Stimulated activated CD8-positive, alpha-beta memory T cell treated with anti-CD3 and anti-CD28 coated beads, Interleukin-4, amount 100 ng/mL, for 4 hours (primary cell): ENCODE data around the gene IL15.
A peak's percentile ranks its signal among the peaks of the same experiment; 100 is the strongest.
"Not testable (repeated sequence)": the region's sequence is repeated elsewhere in the genome, so short reads cannot be mapped to it uniquely, and the experiment has no call there.

Source experiments
- DNase-seq, 2 donors: peaks; one replicate each; pipeline ENCODE4 v3.0.0-alpha.2; 2020; ENCODE audit warnings: low read depth in 2 of 2, low spot score in 1 of 2

The IL15 gene, protein sequence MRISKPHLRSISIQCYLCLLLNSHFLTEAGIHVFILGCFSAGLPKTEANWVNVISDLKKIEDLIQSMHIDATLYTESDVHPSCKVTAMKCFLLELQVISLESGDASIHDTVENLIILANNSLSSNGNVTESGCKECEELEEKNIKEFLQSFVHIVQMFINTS

DNA sequence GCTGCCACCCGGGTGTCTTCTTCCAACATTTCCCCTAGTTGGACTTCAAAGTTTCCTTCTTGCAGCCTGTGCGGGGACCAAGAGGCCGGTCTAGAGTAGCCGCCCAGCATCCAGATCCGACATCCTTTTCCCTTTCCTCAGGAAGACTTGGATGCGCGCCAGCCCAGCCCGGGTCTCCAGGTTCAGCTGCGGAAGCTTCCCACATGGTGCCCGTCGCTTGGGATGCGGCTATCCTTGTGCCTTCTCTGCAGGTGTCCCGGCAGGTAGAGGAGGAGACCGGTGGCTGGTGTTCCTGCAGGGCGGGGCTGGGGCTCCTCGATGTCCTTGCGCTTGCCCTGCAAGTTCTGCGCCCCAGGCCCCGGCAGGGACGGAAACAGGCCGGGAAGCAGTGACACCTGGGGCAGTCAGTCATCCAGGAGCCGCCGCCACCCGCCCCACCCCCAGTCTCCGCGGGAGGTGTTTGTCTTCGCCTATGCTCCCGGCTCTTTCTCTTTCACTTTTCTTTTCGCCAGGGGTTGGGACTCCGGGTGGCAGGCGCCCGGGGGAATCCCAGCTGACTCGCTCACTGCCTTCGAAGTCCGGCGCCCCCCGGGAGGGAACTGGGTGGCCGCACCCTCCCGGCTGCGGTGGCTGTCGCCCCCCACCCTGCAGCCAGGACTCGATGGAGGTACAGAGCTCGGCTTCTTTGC, at the start of gene IL15:
IL15 (plus strand) TSS at position 502 of the 689 bp plus-strand sequence. CDS start 82,882 bp downstream, outside the sequence.
- DNase-seq = peak; percentile 26 to 51

DNA sequence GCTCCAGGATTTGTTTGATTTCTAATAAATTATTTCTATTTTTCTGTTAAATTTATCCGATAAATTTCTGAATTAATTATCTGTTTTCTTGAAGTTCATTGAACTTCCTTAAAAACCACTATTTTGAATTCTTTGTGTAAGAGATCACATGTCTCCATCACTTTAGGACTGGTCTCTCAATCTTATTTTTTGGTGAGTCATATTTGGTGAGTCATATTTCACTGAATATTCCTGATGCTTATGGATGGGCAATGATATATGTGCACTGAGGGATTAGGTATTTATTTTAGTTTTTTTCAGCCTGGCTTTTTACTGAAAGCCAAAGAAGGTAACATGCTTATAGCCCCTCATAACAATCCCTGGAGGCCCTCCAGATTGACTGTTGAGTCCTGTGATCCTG, 48.5 kb upstream of the IL15 start:
- no peak for DNase-seq

DNA sequence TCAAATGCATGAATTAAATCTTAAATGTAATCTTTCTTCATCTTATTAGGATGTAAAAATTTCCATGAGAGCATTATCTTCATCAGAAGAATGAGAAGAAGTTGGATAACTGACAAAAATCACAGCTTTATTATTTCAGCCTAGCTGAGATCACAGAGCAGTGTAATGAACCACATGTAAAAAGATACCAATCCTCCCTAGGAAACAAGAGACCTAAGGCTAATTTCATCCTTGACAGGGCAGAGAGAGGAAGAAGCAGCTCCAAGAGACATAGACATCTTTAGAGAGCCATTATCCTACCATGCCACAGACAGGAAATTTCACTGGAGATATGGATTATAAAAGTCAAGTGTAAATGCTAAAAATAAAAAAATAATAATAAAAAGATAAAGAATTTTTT, 40.9 kb upstream of the IL15 start:
- DNase-seq = no peak

DNA sequence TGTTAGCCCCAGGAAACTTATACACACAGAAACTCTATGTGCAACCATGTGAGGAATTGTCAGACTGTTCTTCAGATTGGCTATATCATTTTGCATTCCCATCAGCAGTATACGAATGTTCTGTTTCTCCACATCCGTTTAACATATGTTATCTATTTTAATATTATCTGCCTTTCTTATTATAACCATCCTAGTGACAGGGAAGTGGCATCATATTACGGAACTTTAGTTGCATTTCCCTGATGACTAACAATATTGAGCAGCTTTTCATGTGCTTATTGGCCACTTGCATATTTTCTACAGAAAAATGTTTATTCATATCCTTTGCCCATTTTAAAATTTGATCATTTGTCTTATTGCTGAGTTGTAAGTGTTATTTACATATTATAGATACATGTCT, 36.5 kb upstream of the IL15 start:
- no peak for DNase-seq

DNA sequence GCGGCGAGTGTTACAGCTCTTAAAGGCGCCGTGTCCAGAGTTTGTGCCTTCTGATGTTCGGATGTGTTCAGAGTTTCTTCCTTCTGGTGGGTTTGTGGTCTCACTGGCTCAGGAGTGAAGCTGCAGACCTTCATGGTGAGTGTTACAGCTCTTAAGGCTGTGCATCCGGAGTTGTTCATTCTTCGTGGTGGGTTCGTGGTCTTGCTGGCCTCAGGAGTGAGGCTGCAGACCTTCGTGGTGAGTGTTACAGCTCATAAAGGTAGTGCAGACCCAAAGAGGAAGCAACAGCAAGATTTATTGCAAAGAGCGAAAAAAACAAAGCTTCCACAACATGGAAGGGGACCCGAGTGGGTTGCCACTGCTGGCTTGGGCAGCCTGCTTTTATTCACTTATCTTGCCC, 31.7 kb upstream of the IL15 start:
- not testable (repeated sequence) for DNase-seq

DNA sequence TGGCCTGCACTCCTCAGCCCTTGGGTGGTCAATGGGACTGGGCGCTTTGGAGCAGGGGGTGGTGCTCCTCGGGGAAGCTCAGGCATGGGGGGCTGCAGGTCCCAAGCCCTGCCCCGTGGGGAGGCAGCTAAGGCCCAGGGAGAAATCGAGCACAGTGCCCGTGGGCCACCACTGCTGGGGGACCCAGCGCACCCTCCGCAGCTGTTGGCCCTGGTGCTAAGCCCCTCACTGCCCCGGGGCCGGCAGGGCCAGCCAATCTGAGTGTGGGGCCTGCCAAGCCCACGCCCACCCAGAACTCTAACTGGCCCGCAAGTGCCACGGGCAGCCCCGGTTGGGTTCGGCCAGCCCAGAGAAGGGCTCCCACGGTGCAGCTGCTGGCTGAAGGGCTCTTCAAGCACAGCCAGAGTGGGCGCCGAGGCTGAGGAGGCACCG, 30.9 kb upstream of the IL15 start:
- no peak for DNase-seq

DNA sequence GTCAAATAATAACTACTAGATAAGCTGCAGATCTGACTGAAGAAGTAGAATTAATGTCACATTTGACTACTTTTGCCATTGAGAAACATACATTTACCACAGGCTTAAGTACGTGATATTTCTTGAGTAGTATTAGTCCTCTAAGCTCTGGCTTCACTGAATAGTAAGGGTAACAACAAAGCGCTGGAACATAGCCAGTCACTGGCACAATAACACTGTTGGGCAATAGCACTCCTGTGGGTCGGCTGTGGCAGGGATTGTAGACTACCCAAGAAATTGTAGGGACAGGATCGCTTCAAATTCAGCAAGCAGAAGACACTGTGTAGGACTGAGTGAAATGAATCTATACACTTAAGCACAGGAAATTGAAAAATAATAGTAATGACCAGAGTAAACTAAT, 27.1 kb upstream of the IL15 start:
- no peak for DNase-seq

DNA sequence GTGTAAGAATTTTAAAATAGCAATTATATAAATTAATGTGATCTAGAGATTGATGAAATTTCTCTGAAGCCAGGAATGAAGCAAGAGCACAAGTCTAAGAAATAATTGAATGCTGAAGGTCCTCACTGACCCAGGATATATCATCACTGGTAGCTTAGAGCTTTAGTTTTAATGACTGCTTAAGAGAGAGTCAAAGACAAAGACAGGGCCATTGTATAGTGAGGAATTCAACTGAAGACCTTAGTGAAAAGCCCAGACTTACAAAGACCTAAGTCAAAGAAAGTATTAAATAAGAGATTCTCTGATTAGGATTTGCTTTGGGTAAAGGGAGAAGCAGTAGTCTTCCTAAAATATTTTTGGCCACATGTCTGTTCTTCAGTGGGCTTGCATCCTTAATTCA, 26.0 kb upstream of the IL15 start:
- no peak for DNase-seq

DNA sequence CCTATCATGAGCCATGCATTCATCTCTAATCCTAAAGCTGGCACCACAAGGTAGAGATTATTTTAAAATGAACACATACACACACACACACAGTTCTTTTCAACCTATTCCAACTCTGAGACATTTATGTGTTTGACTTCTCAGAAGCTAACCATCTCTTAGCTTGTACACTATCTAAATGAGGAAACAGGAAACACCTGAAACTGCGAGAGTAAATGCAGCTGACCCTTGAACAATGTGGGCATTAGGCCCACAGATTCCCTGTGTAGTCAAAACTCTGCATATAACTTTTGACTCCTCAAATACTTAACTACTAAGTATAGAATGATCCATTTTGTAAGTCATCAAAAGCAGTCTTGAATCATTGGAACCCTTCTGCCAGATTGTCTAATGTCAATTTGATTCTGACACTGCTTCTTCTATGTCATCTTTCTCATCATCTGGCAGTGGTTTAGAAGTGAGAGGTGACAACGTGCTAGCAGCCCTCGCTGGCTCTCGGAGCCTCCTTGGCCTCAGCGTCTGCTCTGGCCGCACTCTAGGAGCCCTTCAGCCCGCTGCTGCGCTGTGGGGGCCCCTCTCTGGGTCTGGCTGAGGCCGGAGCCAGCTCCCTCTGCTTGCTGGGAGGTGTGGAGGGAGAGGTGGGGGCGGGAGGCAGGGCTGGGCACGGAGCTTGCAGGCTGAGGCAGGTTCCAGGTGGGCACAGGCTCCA, 21.4 kb upstream of the IL15 start:
- DNase-seq = no peak

DNA sequence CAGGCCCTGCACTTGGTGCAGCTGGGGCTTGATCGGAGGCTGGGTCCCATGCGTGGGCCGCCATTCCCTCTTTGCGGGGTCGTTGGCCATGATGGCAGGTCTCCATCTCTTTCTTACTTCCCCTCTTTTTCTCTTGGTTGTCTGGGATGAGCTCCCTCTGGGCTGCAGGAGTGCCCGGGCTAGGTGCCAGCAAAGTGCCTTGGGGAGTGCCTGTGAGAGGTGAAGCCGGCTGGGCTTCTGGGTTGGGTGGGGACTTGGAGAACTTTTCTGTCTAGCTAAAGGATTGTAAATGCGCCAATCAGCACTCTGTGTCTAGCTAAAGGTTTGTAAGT, 20.8 kb upstream of the IL15 start:
- DNase-seq = not testable (repeated sequence)

DNA sequence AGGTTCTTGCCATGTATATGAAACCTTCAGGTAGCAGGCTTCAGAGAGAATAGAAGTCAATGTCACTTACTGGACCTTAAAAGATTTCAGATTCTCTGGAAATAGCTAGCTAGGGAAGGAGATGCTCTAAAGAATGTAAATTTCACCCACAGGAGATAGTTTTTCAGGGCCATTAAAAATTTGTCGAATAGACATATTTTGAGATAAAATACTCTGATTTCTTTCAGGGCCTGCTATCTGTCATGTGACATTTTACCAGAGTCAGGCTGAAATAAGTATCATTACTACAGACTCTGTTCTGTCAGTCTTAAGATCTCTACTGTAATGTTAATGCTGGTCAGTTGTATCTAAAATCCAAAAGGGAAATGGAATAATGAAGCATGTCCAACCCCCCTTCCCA, 15.7 kb upstream of the IL15 start:
- no peak for DNase-seq

DNA sequence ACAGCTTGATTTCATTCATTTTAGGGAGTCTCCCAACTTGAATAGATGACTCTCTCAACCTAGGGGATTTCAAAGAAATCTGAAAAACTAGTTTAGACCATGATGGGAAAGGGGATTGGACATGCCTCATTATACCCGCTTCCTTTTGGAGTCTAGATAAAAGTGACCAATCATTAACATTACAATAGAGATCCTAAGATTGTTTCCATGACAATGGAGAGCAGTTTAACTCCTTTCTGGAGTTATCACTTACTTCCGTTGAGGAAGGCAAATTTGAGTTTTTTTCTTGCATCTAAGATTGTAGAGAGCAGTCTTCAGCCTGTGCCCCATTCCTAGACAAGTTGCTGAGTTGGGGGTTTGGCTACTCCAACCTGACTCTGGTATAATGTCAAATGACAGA, 11.4 kb upstream of the IL15 start:
- DNase-seq = no peak

DNA sequence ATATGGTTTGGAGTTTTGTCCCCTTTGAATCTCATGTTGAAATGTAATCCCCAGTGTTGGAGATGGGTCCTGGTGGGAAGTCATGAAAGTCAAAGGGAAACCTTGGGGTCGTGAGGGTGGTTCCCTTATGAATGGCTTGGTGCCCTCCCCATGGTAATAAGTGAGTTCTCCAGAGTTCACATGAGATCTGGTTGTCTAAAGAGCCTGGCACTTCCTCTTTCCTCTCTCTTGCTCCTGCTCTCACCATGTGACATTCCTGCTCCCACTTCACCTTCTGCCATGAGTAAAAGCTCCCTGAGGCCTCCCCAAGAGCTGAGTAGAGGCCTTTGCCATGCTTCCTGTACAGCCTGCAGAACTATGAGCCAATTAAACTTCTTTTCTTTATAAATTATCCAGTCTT, 5.5 kb upstream of the IL15 start:
- DNase-seq = no peak

DNA sequence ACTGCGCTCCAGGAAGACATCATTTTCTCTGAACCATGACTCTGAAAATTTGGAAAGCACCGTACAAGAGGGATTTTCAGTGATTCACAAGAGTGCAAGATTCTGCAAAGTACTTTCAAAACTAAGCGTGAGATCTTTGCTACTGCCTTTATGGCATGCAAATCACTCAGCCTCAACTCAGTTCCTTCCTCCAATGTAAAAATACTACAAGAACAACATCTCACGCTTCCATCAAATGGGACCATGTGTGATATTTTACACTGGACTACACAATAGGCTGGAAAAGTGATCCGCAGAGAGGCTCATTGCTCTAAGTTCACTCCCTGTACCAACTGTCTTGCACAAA, 674 bp upstream of the IL15 start:
- no peak for DNase-seq

DNA sequence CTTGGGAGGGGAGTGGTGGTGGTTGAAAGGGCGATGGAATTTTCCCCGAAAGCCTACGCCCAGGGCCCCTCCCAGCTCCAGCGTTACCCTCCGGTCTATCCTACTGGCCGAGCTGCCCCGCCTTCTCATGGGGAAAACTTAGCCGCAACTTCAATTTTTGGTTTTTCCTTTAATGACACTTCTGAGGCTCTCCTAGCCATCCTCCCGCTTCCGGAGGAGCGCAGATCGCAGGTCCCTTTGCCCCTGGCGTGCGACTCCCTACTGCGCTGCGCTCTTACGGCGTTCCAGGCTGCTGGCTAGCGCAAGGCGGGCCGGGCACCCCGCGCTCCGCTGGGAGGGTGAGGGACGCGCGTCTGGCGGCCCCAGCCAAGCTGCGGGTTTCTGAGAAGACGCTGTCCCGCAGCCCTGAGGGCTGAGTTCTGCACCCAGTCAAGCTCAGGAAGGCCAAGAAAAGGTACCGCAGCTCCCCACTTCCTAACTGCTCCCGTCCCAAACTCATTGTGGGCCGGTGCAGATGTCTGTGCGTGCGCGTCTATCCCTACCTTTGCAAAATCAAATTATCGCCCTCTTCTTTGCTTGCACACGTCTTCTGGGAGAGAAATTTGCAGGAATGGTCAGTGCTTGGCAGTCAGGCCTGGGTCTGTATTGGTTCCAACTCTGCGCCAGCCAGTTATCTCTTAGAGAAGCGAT, 533 bp downstream of the IL15 start:
- DNase-seq = no peak

DNA sequence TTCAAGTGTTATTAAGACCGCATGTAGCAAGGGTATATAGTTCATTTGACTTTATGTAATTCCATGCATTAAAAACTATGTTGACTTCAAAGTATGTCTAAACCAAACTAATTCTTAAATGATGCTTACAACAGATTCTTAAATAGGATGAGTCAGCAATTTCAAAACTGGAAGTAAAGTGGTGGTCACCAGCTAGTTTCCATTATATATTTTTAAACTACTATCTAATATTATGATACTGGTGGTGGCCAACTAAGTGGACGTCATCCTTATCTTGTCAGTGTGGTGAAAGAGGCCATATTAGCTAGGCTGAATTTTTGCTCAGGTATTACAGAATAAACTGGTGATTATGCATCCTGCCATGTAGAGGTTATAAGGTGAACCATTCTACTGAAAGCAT, 1.2 kb downstream of the IL15 start:
- DNase-seq = no peak

DNA sequence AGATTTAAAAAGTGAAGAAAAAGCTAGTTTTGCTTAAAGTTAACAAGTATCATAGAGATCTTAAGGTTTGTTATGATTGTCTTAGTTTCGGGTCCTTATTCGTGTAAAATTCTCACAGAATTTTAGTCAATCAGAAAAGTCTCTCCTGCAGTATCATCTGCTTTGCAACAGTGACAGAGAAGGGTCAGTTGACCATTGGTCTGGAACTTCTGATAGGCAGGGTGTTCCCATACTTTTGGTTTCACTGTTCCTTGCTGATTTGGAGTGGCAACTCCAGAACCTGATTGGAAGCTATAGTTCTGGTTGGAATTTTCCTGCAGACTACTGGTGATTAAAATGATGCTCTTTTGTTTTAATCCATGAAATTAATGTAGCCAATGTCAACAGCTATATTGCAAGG, 1.8 kb downstream of the IL15 start:
- DNase-seq = no peak

DNA sequence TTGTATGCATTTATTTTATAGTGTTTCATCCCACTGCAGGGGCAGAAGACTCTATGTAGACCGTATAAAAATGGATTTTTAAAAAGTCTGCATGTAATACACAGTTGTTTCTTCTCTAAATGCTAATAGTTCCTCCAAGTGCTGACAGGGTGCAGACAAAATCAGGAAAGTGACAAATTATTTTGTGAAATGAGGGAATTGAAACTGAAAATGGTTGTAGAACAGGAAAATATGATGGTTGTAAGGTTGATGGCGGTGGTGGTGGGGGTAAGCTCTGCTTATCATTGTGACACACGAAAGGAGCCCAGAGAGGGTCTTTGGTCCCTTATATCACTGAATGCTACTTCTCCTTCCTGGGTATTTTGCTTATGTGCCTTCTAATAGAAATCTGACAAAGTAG, 4.3 kb downstream of the IL15 start:
- no peak for DNase-seq

DNA sequence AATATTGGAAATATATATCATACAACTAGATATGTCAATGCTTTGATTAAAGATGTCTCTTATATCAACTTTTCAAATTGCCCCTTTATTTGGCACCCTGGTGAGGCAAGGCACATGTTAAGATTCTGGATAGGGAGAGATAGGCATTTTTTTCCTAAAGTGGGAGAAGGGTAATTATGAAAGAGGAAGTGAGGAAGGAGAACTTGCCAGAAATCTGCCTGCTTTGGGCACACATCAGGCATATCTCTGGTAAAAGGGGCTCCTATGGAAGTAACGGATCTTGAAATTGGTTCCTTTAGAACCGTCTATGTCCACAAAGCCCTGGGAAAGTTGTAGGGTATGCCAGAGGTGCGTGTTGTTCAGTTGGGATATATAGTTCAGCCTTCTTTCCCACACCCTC, 5.7 kb downstream of the IL15 start:
- no peak for DNase-seq

DNA sequence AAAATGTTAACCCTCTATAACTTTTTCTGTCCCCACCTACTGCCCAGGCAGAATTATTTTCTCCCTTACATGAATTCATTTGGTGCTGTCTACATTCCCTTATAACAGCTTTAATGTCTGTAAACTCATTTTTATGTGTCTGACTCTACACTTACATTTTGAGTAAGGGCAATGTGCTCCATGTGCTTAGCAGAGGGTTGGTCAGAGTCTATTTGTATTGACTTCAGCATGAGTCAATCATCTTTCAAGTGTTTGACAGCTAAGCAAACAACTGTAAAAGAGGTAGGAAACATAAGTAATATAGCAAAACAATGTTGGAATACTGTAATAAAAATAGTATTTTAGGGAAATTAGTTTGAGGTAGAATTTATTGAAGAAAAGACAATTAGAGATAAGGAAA, 6.3 kb downstream of the IL15 start:
- no peak for DNase-seq

DNA sequence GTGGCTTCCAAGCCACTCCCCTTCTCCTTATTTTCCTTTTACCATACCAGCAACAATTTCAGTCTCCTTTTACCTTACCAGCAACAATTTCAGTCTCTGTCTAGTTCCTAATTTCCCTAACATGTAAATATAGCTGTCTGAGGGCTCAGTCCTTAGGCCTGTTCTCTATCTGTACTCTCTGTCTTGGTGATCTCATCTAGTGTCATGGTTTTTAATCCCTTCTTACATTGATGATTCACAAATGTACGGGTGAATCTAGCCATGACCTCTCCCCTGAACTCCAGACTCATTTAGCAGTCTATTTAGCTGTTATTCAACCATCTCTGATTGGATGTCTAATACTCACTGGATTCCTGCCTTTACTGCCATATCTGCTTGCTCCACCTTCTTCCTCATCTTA, 7.2 kb downstream of the IL15 start:
- DNase-seq = no peak

DNA sequence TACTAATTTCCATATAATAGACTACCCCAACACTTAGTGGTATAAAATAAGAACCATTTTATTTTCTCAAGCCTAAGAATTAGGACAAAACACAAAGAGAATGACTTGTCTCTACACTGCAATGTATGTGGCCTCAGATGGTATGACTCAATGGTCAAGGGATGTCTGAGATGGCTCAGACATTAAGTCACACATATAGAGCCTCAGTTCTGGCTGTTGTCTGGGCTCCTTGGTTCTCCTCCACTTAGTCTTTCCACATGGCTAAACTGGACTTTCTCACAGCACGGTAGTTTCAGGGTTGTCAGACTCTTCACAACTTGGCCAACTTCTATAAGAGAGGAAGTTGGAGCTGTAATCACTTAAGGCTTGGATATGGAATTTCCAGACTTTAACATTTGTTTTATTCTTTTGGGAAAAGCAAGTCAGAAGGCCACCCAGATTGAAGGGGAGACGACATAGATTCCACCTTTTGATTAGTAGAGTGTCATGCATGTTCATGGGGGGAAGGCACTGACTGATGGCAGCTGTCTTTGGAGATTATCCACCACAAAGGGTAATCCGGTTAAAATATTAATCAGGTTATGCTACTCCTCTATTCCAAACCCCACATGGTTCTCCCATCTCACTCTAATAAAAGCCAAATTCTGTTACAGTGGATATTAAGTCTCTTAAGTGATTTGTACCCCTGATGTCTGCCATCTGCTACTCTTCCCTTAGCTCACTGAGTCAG, 9.4 kb downstream of the IL15 start:
- DNase-seq = no peak
